NT2/D1 (cell line): ENCODE measurements around the gene ACSF2.

Source experiments
- SUZ12 ChIP-seq: IDR thresholded peaks from 2 replicates; pipeline ENCODE4 v1.6.1; 2011; ENCODE audit not compliant: insufficient read length, insufficient read depth; ENCODE audit errors: extremely low read depth
- YY1 ChIP-seq: IDR thresholded peaks from 2 replicates; pipeline ENCODE4 v1.6.1; 2011; ENCODE audit not compliant: insufficient read length, insufficient read depth
- ZNF274 ChIP-seq: IDR thresholded peaks from 2 replicates; pipeline ENCODE4 v1.6.1; 2011; ENCODE audit warnings: mild to moderate bottlenecking, low read depth, low read length

- no peak for TF ChIP-seq YY1
- TF ChIP-seq ZNF274: no peak
- no peak for TF ChIP-seq SUZ12
These were observed 4.5 kb upstream of the ACSF2 start for GRCh38 chr17:50421308-50422051.
